Germinal center (tissue), 1 donor: ENCODE measurements around the gene CSGALNACT2.
A peak's percentile ranks its signal among the peaks of the same experiment; 100 is the strongest.

ENCODE experiments used
- DNase-seq: peaks from one replicate; pipeline ENCODE4 v3.0.0; 2012; ENCODE audit warnings: mixed read lengths, low spot score

Gene CSGALNACT2

GRCh38 chr10:43113201-43114087, 24.8 kb upstream of the CSGALNACT2 start:
- DNase-seq = no peak

GRCh38 chr10:43114088-43114742, 24.0 kb upstream of the CSGALNACT2 start:
- DNase-seq = no peak

- DNase-seq = no peak
These were observed 23.3 kb upstream of the CSGALNACT2 start for GRCh38 chr10:43114743-43115611.

GRCh38 chr10:43115881-43116595, 22.2 kb upstream of the CSGALNACT2 start:
- no peak for DNase-seq

GRCh38 chr10:43116596-43116995, 21.6 kb upstream of the CSGALNACT2 start:
- no peak for DNase-seq

GRCh38 chr10:43117031-43117776, 21.0 kb upstream of the CSGALNACT2 start:
- DNase-seq = no peak

GRCh38 chr10:43117777-43118583, 20.3 kb upstream of the CSGALNACT2 start:
- no peak for DNase-seq

- no peak for DNase-seq
These were observed 19.4 kb upstream of the CSGALNACT2 start for GRCh38 chr10:43118631-43119415.

GRCh38 chr10:43119416-43120115, 18.7 kb upstream of the CSGALNACT2 start:
- DNase-seq = no peak

- no peak for DNase-seq
These were observed 17.9 kb upstream of the CSGALNACT2 start for GRCh38 chr10:43120116-43120928.

GRCh38 chr10:43120929-43121314, 17.3 kb upstream of the CSGALNACT2 start:
- peak; percentile 30 for DNase-seq

GRCh38 chr10:43121444-43121843, 16.8 kb upstream of the CSGALNACT2 start:
- DNase-seq = no peak

- DNase-seq = no peak
These were observed 16.1 kb upstream of the CSGALNACT2 start for GRCh38 chr10:43122096-43122495.

- no peak for DNase-seq
These were observed 15.4 kb upstream of the CSGALNACT2 start for GRCh38 chr10:43122826-43123225.

- no peak for DNase-seq
These were observed 14.7 kb upstream of the CSGALNACT2 start for GRCh38 chr10:43123361-43124093.

- DNase-seq = no peak
These were observed 14.1 kb upstream of the CSGALNACT2 start for GRCh38 chr10:43124094-43124521.
